KMS-11 (cell line): ENCODE results near the gene SGPP2.
A peak's percentile ranks its signal among the peaks of the same experiment; 100 is the strongest.

Experiments
- H2AFZ ChIP-seq: fragments of 200-600 bp; sonication (generic); 2 replicates; pipeline ENCODE4 v1.6.1; 2016; ENCODE audit warnings: antibody characterized with exemption, mixed run types, low read depth
- H3K27ac ChIP-seq: fragments of 200-600 bp; sonication (generic); 2 replicates; pipeline ENCODE4 v1.6.1; 2016; ENCODE audit warnings: mild to moderate bottlenecking, mixed run types
- H3K27me3 ChIP-seq: fragments of 200-600 bp; sonication (generic); 2 replicates; pipeline ENCODE4 v1.6.1; 2017; ENCODE audit warnings: mild to moderate bottlenecking, low read depth, mixed run types, moderate library complexity; ENCODE audit not compliant: insufficient read depth
- H3K36me3 ChIP-seq: fragments of 200-600 bp; sonication (generic); 2 replicates; pipeline ENCODE4 v1.6.1; 2017; ENCODE audit warnings: mild to moderate bottlenecking, mixed run types; ENCODE audit not compliant: insufficient read depth
- H3K4me1 ChIP-seq: fragments of 200-600 bp; sonication (generic); 2 replicates; pipeline ENCODE4 v1.6.1; 2016; ENCODE audit warnings: mild to moderate bottlenecking, low read depth, mixed run types; ENCODE audit not compliant: poor library complexity, severe bottlenecking
- H3K4me2 ChIP-seq: fragments of 200-600 bp; sonication (generic); 2 replicates; pipeline ENCODE4 v1.7.0; 2016; ENCODE audit warnings: mild to moderate bottlenecking, mixed run types
- H3K4me3 ChIP-seq: fragments of 200-600 bp; sonication (generic); IDR thresholded peaks from 2 replicates; pipeline ENCODE4 v1.6.1; 2017; ENCODE audit warnings: low read depth, low read length, mixed read lengths; ENCODE audit not compliant: insufficient read depth
- H3K79me2 ChIP-seq: fragments of 200-600 bp; sonication (generic); 2 replicates; pipeline ENCODE4 v1.6.1; 2016; ENCODE audit warnings: low read depth, mixed run types; ENCODE audit not compliant: insufficient read depth
- H3K9ac ChIP-seq: fragments of 200-600 bp; sonication (generic); 2 replicates; pipeline ENCODE4 v1.6.1; 2016; ENCODE audit warnings: mild to moderate bottlenecking, mixed run types
- H4K20me1 ChIP-seq: fragments of 200-600 bp; sonication (generic); 2 replicates; pipeline ENCODE4 v1.6.1; 2016; ENCODE audit warnings: mild to moderate bottlenecking, mixed run types; ENCODE audit not compliant: insufficient read depth
- CTCF ChIP-seq: fragments of 200-600 bp; sonication (generic); conservative IDR thresholded peaks from 2 replicates; pipeline ENCODE4 v1.6.1; 2017; ENCODE audit warnings: low read depth, mild to moderate bottlenecking, antibody characterized with exemption, low read length, moderate library complexity, mixed read lengths

SGPP2 gene

GRCh38 chr2:222504719-222505118, 80.4 kb downstream of the SGPP2 start:
- Histone ChIP-seq H3K4me3 (no peak overlapping the region), H4K20me1 (no peaks in the 10 kb centered on the region), H3K27ac (no peak overlapping the region), H3K79me2 (no peaks in the 10 kb centered on the region), H2AFZ (peak overlapping the region; percentile 76), H3K27me3 (no peaks in the 10 kb centered on the region), H3K4me2 (peak overlapping the region; percentile 56), H3K36me3 (no peaks in the 10 kb centered on the region), H3K4me1 (peaks cover 8% of the 10 kb centered on the region), H3K9ac (no peak overlapping the region)
- TF ChIP-seq CTCF = no peak

GRCh38 chr2:222506230-222506935, 82.0 kb downstream of the SGPP2 start:
- Histone ChIP-seq H2AFZ (no peak overlapping the region), H3K27me3 (no peaks in the 10 kb centered on the region), H3K4me3 (no peak overlapping the region), H3K4me2 (no peak overlapping the region), H3K9ac (no peak overlapping the region), H4K20me1 (no peaks in the 10 kb centered on the region), H3K36me3 (no peaks in the 10 kb centered on the region), H3K79me2 (no peaks in the 10 kb centered on the region), H3K4me1 (peaks cover 8% of the 10 kb centered on the region), H3K27ac (no peak overlapping the region)
- TF ChIP-seq CTCF = no peak

- H3K9ac ChIP-seq = no peak overlapping the region
- no peaks in the 10 kb centered on the region for H4K20me1 ChIP-seq
- H3K27me3 ChIP-seq = no peaks in the 10 kb centered on the region
- no peaks in the 10 kb centered on the region for H3K4me1 ChIP-seq
- no peaks in the 10 kb centered on the region for H3K36me3 ChIP-seq
- no peaks in the 10 kb centered on the region for H3K79me2 ChIP-seq
- H3K4me3 ChIP-seq = no peak overlapping the region
- H3K27ac ChIP-seq = no peak overlapping the region
- H2AFZ ChIP-seq = no peak overlapping the region
- H3K4me2 ChIP-seq = no peak overlapping the region
- TF ChIP-seq CTCF = no peak
Observed at GRCh38 chr2:222514901-222515300, 90.6 kb downstream of the SGPP2 start.

- TF ChIP-seq CTCF = no peak
- no peaks in the 10 kb centered on the region for H3K79me2 ChIP-seq
- no peaks in the 10 kb centered on the region for H3K4me1 ChIP-seq
- H4K20me1 ChIP-seq = no peaks in the 10 kb centered on the region
- H3K36me3 ChIP-seq = no peaks in the 10 kb centered on the region
- H3K27ac ChIP-seq = no peak overlapping the region
- no peak overlapping the region for H2AFZ ChIP-seq
- H3K4me2 ChIP-seq = no peak overlapping the region
- H3K27me3 ChIP-seq = no peaks in the 10 kb centered on the region
- H3K9ac ChIP-seq = no peak overlapping the region
- H3K4me3 ChIP-seq = no peak overlapping the region
Observed at GRCh38 chr2:222518570-222519381, 94.4 kb downstream of the SGPP2 start.
